Measurements from ENCODE around the gene PIP5K1C.

The PIP5K1C gene

GRCh38 chr19:3608079-3608641 lies 92.1 kb downstream of the PIP5K1C start:
- DNase-seq, result no peak

- DNase-seq, result no peak
These were observed 92.8 kb downstream of the PIP5K1C start for GRCh38 chr19:3607303-3608078.

- DNase-seq, result no peak
These were observed 93.5 kb downstream of the PIP5K1C start, which contains the start of gene TBXA2R for GRCh38 chr19:3606690-3607289. Gene TBXA2R (minus strand): TSS chr19:3606875. CDS start chr19:3600634, 6,241 bp downstream.

GRCh38 chr19:3606174-3606689 lies 94.0 kb downstream of the PIP5K1C start:
- DNase-seq, result peak; percentile 52

- DNase-seq, result no peak
These were observed 94.5 kb downstream of the PIP5K1C start for GRCh38 chr19:3605770-3606169.

- no peak for DNase-seq
These were observed 94.9 kb downstream of the PIP5K1C start for GRCh38 chr19:3605361-3605760.

- no peak for DNase-seq
These were observed 95.3 kb downstream of the PIP5K1C start for GRCh38 chr19:3604987-3605343.

GRCh38 chr19:3604227-3604986 lies 95.9 kb downstream of the PIP5K1C start:
- no peak for DNase-seq

- no peak for DNase-seq
These were observed 97.0 kb downstream of the PIP5K1C start for GRCh38 chr19:3603121-3603811.

GRCh38 chr19:3601021-3601420 lies 99.2 kb downstream of the PIP5K1C start:
- no peak for DNase-seq

GRCh38 chr19:3599776-3600187 lies 100.5 kb downstream of the PIP5K1C start:
- DNase-seq, result no peak

- no peak for DNase-seq
These were observed 104.7 kb downstream of the PIP5K1C start for GRCh38 chr19:3595521-3596061.

- no peak for DNase-seq
These were observed 107.1 kb downstream of the PIP5K1C start for GRCh38 chr19:3593156-3593555.

GRCh38 chr19:3591876-3592613 lies 108.2 kb downstream of the PIP5K1C start:
- DNase-seq, result no peak

- DNase-seq, result no peak
These were observed 109.1 kb downstream of the PIP5K1C start for GRCh38 chr19:3590991-3591659.

- DNase-seq, result no peak
These were observed 110.3 kb downstream of the PIP5K1C start for GRCh38 chr19:3589949-3590348.

- DNase-seq, result no peak
These were observed 110.8 kb downstream of the PIP5K1C start for GRCh38 chr19:3589439-3589838.

- DNase-seq, result no peak
These were observed 113.4 kb downstream of the PIP5K1C start for GRCh38 chr19:3586707-3587346.

- DNase-seq, result no peak
These were observed 114.1 kb downstream of the PIP5K1C start for GRCh38 chr19:3586127-3586626.

All from NCI-H1105 (cell line).